ENCODE measurements around the gene RPRD1B.
"Not testable (repeated sequence)": the region's sequence is repeated elsewhere in the genome, so short reads cannot be mapped to it uniquely, and the experiment has no call there.

- TF ChIP-seq CTCF (IDR thresholded peaks at IDR 0.05; ENCODE audit: low read length); EZH2 (IDR thresholded peaks at IDR 0.05; ENCODE audit: borderline replicate concordance, low read length): not testable (repeated sequence)
Measured at GRCh38 chr20:38009416-38009815, 24.1 kb upstream of the RPRD1B start.

Data from OCI-LY1 (cell line).